Endothelial cell of umbilical vein (primary cell): Measurements from ENCODE around the gene PLEKHH3. TPM values are rescaled to one million over a fixed set of nuclear protein-coding genes. Genes with fewer than 3 reads are reported as not detected.

Experiments used
- BruUV-seq: library from RNA; stranded (reverse); fragments of 400-500 nt; replicated peaks from 2 replicates; lab custom pipeline; 2021; lab: Mats Ljungman, UMichigan
- CTCF ChIA-PET: fragments of 300-600, 350-600 bp; sonication (Branson Sonifier 250); formaldehyde crosslinking; loops from one replicate; lab custom pipeline; 2021; ENCODE audit warnings: antibody characterized with exemption, inconsistent platforms; lab: Charles Lee
- POLR2A ChIA-PET: fragments of 300-600, 350-600 bp; sonication (Branson Sonifier 250); formaldehyde crosslinking; loops from one replicate; lab custom pipeline; 2021; ENCODE audit warnings: antibody characterized with exemption, inconsistent platforms; lab: Charles Lee
- DNase-seq: peaks from one replicate; pipeline ENCODE4 v3.0.0-alpha.2; 2011; ENCODE audit warnings: low read depth, low spot score
- FAIRE-seq: peaks from 2 replicates; lab custom pipeline; 2011; peaks lifted over from hg19 to GRCh38; lab: Jason Lieb, UNC
- H2AFZ ChIP-seq: 2 replicates; pipeline ENCODE4 v1.6.0; 2012; ENCODE audit warnings: low read depth, low read length, control low read depth, inconsistent platforms
- H3K27ac ChIP-seq: 2 replicates; pipeline ENCODE4 v1.5.1; 2011; ENCODE audit warnings: low read depth, mild to moderate bottlenecking, control low read depth, low read length, moderate library complexity; ENCODE audit not compliant: insufficient read depth
- H3K27me3 ChIP-seq, 2 experiments: 2 replicates each; pipeline versions ENCODE4 v1.6.0 to v1.6.1; 2011; ENCODE audit warnings: low read length in 2 of 2, mixed read lengths in 1 of 2; ENCODE audit not compliant: control insufficient read depth in 2 of 2, insufficient read depth in 2 of 2
- H3K36me3 ChIP-seq, 2 experiments: 2 replicates in 1 of 2; 3 replicates in 1 of 2; pipeline ENCODE4 v1.5.1; 2011; ENCODE audit warnings: low read length in 2 of 2, mild to moderate bottlenecking in 1 of 2, moderate library complexity in 1 of 2; ENCODE audit not compliant: control insufficient read depth in 2 of 2, insufficient read depth in 2 of 2; ENCODE audit errors: extremely low read depth in 1 of 2
- H3K4me1 ChIP-seq: 3 replicates; pipeline ENCODE4 v1.5.1; 2011; ENCODE audit warnings: mild to moderate bottlenecking, low read length; ENCODE audit not compliant: control insufficient read depth, insufficient read depth; ENCODE audit errors: extremely low read depth
- H3K4me2 ChIP-seq: 2 replicates; pipeline ENCODE4 v1.6.1; 2011; ENCODE audit warnings: low read length, control low read depth, mixed read lengths; ENCODE audit not compliant: insufficient read depth
- H3K4me3 ChIP-seq, 3 experiments: fragments of 200-600 bp in 1 of 3; sonication (generic), shearing (Covaris generic) in 1 of 3; replicated peaks in 1 of 3; 2 replicates each; pipeline ENCODE4 v1.5.1; 2011 to 2016; ENCODE audit warnings: control low read depth in 3 of 3, low read length in 3 of 3, mild to moderate bottlenecking in 2 of 3, inconsistent platforms in 1 of 3, low read depth in 1 of 3, moderate library complexity in 1 of 3; ENCODE audit not compliant: insufficient read depth in 1 of 3
- H3K79me2 ChIP-seq: 2 replicates; pipeline ENCODE4 v1.6.0; 2012; ENCODE audit warnings: low read length, inconsistent platforms; ENCODE audit not compliant: control insufficient read depth, insufficient read depth
- H3K9ac ChIP-seq: replicated peaks from 2 replicates; pipeline ENCODE3; 2011; ENCODE audit warnings: low read length, control low read depth; ENCODE audit not compliant: insufficient read depth; ENCODE audit errors: extremely low read depth
- H3K9me1 ChIP-seq: replicated peaks from 3 replicates; pipeline ENCODE4 v1.6.0; 2011; ENCODE audit warnings: mild to moderate bottlenecking, low read length; ENCODE audit not compliant: control insufficient read depth, insufficient read depth; ENCODE audit errors: extremely low read depth
- H3K9me3 ChIP-seq: replicated peaks from 2 replicates; pipeline ENCODE4 v1.5.1; 2012; ENCODE audit warnings: low read length, inconsistent platforms; ENCODE audit not compliant: control insufficient read depth, insufficient read depth
- H4K20me1 ChIP-seq: replicated peaks from 2 replicates; pipeline ENCODE3; 2011; ENCODE audit warnings: mild to moderate bottlenecking, low read length; ENCODE audit not compliant: control insufficient read depth, insufficient read depth; ENCODE audit errors: extremely low read depth
- CTCF ChIP-seq, 2 donors: IDR thresholded peaks; 1 replicate in 1 of 2; 2 replicates in 1 of 2; pipeline ENCODE4 v1.5.1; 2011; ENCODE audit warnings: low read length in 2 of 2, mild to moderate bottlenecking in 2 of 2, moderate library complexity in 2 of 2, control low read depth in 1 of 2, inconsistent platforms in 1 of 2, low read depth in 1 of 2; ENCODE audit not compliant: insufficient read depth in 1 of 2; ENCODE audit errors: extremely low read depth in 1 of 2
- EZH2 ChIP-seq: IDR thresholded peaks from 2 replicates; pipeline ENCODE4 v1.6.1; 2012; ENCODE audit warnings: borderline replicate concordance, low read depth, mild to moderate bottlenecking, moderate library complexity, low read length, inconsistent platforms; ENCODE audit not compliant: severe bottlenecking
- FOS ChIP-seq: IDR thresholded peaks from 2 replicates; pipeline ENCODE4 v1.6.1; 2011; ENCODE audit warnings: mild to moderate bottlenecking, low read length, moderate library complexity, borderline replicate concordance; ENCODE audit not compliant: insufficient read depth
- GATA2 ChIP-seq: IDR thresholded peaks from 2 replicates; pipeline ENCODE4 v1.7.0; 2011; ENCODE audit warnings: low read depth, mild to moderate bottlenecking, moderate library complexity, mixed read lengths, low read length; ENCODE audit not compliant: insufficient read length, insufficient read depth
- JUN ChIP-seq: IDR thresholded peaks from 2 replicates; pipeline ENCODE4 v1.6.1; 2011; ENCODE audit warnings: borderline replicate concordance, low read depth; ENCODE audit not compliant: insufficient read length, insufficient read depth
- MYC ChIP-seq: IDR thresholded peaks from one replicate; pipeline ENCODE4 v1.6.1; 2011; ENCODE audit warnings: mild to moderate bottlenecking, low read depth, low read length
- POLR2A ChIP-seq: IDR thresholded peaks from 2 replicates; pipeline ENCODE4 v1.6.1; 2012; ENCODE audit warnings: low read depth, mild to moderate bottlenecking, control low read depth, low read length
- POLR2AphosphoS5 ChIP-seq: IDR thresholded peaks from 2 replicates; pipeline ENCODE4 v1.6.1; 2012; ENCODE audit warnings: low read depth, mild to moderate bottlenecking, control low read depth, low read length, moderate library complexity; ENCODE audit not compliant: insufficient read depth
- dilution Hi-C: fragments of 300-500 bp; cut with MboI; formaldehyde crosslinking; loops from one replicate; pipeline ENCODE4 v1.15.0; 2019; ENCODE audit warnings: low sequenced_read_pairs; ENCODE audit not compliant: extremely low pct_ligation_motif_present
- intact Hi-C: fragments of 100-400 bp; cut with micrococcal nuclease; formaldehyde crosslinking; loops from one replicate; pipeline ENCODE4 v1.10.0; 2022
- polyA plus RNA-seq, 4 experiments: library from polyadenylated mRNA; depleted of rRNA in 3 of 4; stranded (reverse) in 3 of 4; unstranded in 1 of 4; fragments of >200 nt; gene quantifications; 2 replicates each; pipeline versions ENCODE4 v1.2.1 to v1.2.3, GENCODE V29; 2011 to 2012; ENCODE audit warnings: missing spikeins in 1 of 4
- total RNA-seq: library from RNA; stranded (reverse); gene quantifications from 2 replicates; pipeline ENCODE4 v1.2.3, GENCODE V29; 2021
- TF ChIP-seq, protein P1 (sequence below): IDR thresholded peaks from 2 replicates; pipeline ENCODE4 v1.6.1; 2011; ENCODE audit not compliant: insufficient read depth, insufficient read length

Gene PLEKHH3
- total and polyA plus RNA-seq, 2 donors (not counting 3 experiments of a cell fraction or from before 2014, with no cell fraction given), result 5.4 to 11.3 TPM

GRCh38 chr17:42655528-42655927 lies 21.3 kb downstream of the PLEKHH3 start:
- no peak overlapping the region for H3K4me2 ChIP-seq
- H4K20me1 ChIP-seq, result no peaks in the 10 kb centered on the region
- FAIRE-seq (no peak), DNase-seq (no peak)
- H2AFZ ChIP-seq, result no peak overlapping the region
- CTCF ChIA-PET, result no interaction called here
- BruUV-seq, result no TSS peak
- no peaks in the 10 kb centered on the region for H3K36me3 ChIP-seq
- H3K9ac ChIP-seq, result no peak overlapping the region
- peaks cover 13% of the 10 kb centered on the region for H3K4me1 ChIP-seq
- no peaks in the 10 kb centered on the region for H3K9me3 ChIP-seq
- intact Hi-C loops (loop anchor here (5.0 kb wide), 1 partner anchor 48 kb away; the partner anchor contains the start of genes RETREG3 and TUBG1), dilution Hi-C loops (no loop called here)
- no peaks in the 10 kb centered on the region for H3K27me3 ChIP-seq
- H3K9me1 ChIP-seq, result no peaks in the 10 kb centered on the region
- no peaks in the 10 kb centered on the region for H3K79me2 ChIP-seq
- no peak overlapping the region for H3K27ac ChIP-seq
- POLR2A ChIA-PET, result no interaction called here
- H3K4me3 ChIP-seq, result no peak overlapping the region
- TF ChIP-seq POLR2A (no peak), EZH2 (no peak), FOS (no peak), POLR2AphosphoS5 (no peak), CTCF (IDR thresholded peaks at IDR 0.05; ENCODE audit: extremely low read depth in 1 of 2, insufficient read depth in 1 of 2, low read depth in 1 of 2, low read length in 2 of 2) (no peak), MYC (no peak), JUN (no peak), GATA2 (no peak)
- TF ChIP-seq, protein P1, sequence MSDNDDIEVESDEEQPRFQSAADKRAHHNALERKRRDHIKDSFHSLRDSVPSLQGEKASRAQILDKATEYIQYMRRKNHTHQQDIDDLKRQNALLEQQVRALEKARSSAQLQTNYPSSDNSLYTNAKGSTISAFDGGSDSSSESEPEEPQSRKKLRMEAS, result no peak
